Measurements from ENCODE around the gene TOMM20.

Gene TOMM20

GRCh38 chr1:235067396-235068157 lies 61.1 kb downstream of the TOMM20 start:
- peak; percentile 58 for DNase-seq (ENCODE audit: low read depth, low spot score)

GRCh38 chr1:235063068-235063765 lies 65.4 kb downstream of the TOMM20 start:
- DNase-seq (ENCODE audit: low read depth, low spot score) = no peak

GRCh38 chr1:235060607-235061470 lies 67.8 kb downstream of the TOMM20 start:
- DNase-seq (ENCODE audit: low read depth, low spot score) = no peak
